ENCODE results near the gene AP1G2.
"Not testable (repeated sequence)": the region's sequence is repeated elsewhere in the genome, so short reads cannot be mapped to it uniquely, and the experiment has no call there.

The AP1G2 gene

DNA sequence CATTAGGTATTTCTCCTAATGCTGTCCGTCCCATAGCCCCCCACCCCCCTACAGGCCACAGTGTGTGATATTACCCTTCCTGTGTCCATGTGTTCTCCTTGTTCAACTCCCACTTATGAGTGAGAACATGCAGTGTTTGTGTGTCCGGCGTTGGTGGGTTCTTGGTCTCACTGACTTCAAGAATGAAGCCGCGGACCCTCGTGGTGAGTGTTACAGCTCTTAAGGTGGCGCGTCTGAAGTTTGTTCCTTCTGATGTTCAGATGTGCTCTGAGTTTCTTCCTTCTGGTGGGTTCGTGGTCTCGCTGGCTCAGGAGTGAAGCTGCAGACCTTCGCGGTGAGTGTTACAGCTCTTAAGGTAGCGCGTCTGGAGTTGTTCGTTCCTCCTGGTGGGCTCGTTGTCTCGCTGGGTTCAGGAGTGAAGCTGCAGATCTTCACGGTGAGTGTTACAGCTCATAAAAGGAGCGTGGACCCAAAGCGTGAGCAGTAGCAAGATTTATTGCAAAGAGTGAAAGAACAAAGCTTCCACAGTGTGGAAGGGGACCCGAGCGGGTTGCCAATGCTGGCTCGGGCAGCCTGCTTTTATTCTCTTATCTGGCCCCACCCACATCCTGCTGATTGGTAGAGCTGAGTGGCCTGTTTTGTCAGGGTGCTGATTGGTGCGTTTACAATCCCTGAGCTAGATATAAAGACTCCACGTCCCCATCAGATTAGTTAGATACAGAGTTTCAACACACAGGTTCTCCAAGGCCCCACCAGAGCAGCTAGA is 16.4 kb upstream of the AP1G2 start:
- H3K9me3 Mint-ChIP-seq, H3K27ac Mint-ChIP-seq, H3K36me3 Mint-ChIP-seq, DNase-seq, H3K4me3 Mint-ChIP-seq, CTCF ChIA-PET, H3K4me1 Mint-ChIP-seq: not testable (repeated sequence)
- H3K27me3 Mint-ChIP-seq, result peaks cover 54% of the 10 kb centered on the region

DNA sequence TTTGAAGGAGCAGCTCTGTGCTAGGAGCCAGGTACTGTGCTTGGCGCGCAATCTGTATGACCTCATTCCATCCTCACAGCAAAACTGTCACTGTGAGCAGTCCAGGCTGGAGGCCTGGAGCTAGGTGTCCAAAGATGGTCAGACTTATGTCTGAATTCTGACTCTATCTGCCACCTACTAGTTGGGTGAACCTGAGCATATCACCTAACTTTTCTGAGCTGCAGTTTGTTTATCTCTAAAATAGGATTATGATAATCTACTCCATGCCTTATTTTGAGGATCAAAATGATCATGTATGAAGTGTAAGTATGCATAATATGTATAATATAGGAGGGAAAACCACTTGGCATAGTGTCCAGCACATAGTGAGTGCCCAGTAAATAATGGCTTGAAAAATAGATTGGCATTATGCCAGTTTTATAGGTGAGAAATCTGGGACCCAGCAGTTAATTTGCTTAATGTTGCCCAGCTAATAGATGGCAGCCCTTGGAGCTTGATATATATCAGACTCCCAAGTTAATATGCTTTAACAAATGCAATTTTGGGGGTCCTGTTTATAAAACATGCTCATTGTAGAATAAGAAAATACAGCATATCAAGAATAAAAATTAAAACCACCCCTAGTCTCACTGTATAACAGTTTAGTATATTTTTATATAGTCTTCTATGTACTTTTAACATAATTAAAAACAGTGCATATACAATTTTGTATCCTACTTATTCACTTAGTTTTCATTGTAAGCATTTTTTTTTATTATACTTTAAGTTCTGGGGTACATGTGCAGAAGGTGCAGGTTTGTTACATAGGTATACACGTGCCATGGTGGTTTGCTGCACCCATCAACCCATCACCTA is 15.5 kb upstream of the AP1G2 start:
- Mint-ChIP-seq H3K27ac (no peak overlapping the region), H3K4me3 (no peak overlapping the region), H3K9me3 (no peaks in the 10 kb centered on the region), H3K27me3 (peaks cover 60% of the 10 kb centered on the region), H3K36me3 (no peaks in the 10 kb centered on the region), H3K4me1 (no peaks in the 10 kb centered on the region)
- DNase-seq, result no peak
- CTCF ChIA-PET, result interaction anchor here (0.6 kb wide), 1 partner anchor 74 kb away, joined by 3 read pairs; no protein-coding TSS in a partner anchor

DNA sequence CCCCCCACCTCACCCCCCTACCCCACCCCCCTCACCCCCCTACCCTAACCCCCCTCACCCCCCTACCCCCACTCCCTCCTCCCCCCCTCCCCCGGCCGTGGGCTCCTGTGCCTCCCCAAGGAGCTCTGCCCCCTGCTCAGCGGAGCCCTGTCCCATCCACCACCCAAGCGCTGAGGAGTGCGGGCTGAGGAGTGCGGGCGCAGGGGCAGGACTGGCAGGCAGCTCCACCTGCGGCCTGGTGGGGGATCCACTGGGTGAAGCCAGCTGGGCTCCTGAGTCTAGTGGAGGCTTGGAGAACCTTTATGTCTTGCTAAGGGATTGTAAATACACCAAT is 13.3 kb upstream of the AP1G2 start:
- no peak for DNase-seq
- no peak overlapping the region for H3K4me3 Mint-ChIP-seq
- no peaks in the 10 kb centered on the region for H3K36me3 Mint-ChIP-seq
- H3K9me3 Mint-ChIP-seq, result no peaks in the 10 kb centered on the region
- peaks cover 6% of the 10 kb centered on the region for H3K4me1 Mint-ChIP-seq
- H3K27me3 Mint-ChIP-seq, result peaks cover 75% of the 10 kb centered on the region
- CTCF ChIA-PET, result no interaction called here
- H3K27ac Mint-ChIP-seq, result no peak overlapping the region

DNA sequence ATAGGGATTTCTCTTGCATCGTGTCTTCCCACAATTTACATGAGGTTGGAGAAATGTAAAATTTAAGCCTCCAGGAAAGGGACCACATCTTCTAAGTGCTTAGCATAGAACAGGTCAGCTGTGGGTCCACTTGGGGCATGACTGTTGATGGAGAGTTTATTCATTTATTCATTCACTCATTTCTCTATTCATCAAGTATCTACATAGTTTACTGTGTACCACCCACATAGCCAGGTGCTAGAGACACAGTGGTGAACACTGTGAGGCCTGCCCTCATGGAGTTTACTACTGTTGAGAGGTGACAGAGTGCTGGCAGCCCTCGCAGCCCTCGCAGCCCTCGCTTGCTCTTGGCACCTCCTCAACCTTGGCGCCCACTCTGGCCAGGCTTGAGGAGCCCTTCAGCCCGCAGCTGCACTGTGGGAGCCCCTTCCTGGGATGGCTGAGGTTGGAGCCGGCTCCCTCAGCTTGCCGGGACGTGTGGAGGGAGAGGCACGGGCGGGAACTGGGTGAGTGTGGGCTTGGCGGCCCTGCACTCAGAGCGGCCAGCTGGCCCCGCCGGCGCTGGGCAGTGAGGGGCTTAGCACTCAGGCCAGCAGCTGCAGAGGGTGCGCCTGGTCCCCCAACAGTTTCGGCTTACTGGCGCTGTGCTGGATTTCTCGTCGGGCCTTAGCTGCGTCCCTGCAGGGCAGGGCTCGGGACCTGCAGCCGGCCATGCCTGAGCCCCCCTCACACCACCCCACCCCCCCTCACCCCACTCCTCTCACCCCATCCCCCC is 12.7 kb upstream of the AP1G2 start:
- peaks cover 7% of the 10 kb centered on the region for H3K4me1 Mint-ChIP-seq
- CTCF ChIA-PET, result no interaction called here
- no peaks in the 10 kb centered on the region for H3K9me3 Mint-ChIP-seq
- H3K27me3 Mint-ChIP-seq, result peaks cover 77% of the 10 kb centered on the region
- DNase-seq, result no peak
- no peak overlapping the region for H3K4me3 Mint-ChIP-seq
- no peak overlapping the region for H3K27ac Mint-ChIP-seq
- no peaks in the 10 kb centered on the region for H3K36me3 Mint-ChIP-seq

DNA sequence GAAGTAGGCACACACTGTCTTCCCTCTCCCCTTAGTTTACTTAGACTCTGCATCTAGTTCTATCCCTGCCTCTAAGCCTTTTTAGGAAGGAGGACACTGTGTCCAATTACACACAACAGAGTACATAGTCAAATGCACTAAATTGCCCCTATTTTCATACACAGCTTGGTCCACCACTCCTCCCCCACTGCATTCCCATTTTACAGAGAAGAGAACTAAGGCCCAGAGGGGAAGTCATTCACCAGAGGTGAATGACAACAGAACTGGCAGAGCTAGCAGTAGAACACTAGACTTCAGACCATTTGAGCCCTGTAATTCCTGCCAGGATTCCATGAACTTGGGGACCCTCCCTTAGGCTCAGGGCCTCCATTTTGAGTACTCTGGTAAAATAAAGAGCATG is 12.1 kb upstream of the AP1G2 start:
- no peaks in the 10 kb centered on the region for H3K36me3 Mint-ChIP-seq
- H3K4me1 Mint-ChIP-seq, result peaks cover 9% of the 10 kb centered on the region
- no peaks in the 10 kb centered on the region for H3K9me3 Mint-ChIP-seq
- H3K27me3 Mint-ChIP-seq, result peaks cover 83% of the 10 kb centered on the region
- CTCF ChIA-PET, result no interaction called here
- H3K27ac Mint-ChIP-seq, result no peak overlapping the region
- no peak for DNase-seq
- no peak overlapping the region for H3K4me3 Mint-ChIP-seq

DNA sequence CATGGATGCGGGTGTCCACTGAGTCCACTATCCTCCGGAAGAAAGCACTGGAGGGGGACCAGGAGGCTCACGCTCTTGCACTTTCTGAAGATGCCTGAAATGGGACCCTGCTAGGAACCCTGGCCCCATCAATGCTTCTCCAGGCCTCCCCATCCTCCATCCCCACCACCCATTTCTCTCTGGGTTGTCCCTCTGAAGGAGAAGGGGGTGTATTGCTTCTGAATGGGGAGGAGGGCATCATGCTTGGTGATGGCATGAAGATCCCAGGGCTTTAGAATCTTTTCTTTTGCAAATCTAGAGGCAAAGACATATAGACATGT is 11.7 kb upstream of the AP1G2 start:
- Mint-ChIP-seq H3K4me3 (no peak overlapping the region), H3K27ac (no peak overlapping the region), H3K9me3 (no peaks in the 10 kb centered on the region), H3K27me3 (peaks cover 86% of the 10 kb centered on the region), H3K36me3 (no peaks in the 10 kb centered on the region), H3K4me1 (peaks cover 9% of the 10 kb centered on the region)
- CTCF ChIA-PET, result no interaction called here
- no peak for DNase-seq

DNA sequence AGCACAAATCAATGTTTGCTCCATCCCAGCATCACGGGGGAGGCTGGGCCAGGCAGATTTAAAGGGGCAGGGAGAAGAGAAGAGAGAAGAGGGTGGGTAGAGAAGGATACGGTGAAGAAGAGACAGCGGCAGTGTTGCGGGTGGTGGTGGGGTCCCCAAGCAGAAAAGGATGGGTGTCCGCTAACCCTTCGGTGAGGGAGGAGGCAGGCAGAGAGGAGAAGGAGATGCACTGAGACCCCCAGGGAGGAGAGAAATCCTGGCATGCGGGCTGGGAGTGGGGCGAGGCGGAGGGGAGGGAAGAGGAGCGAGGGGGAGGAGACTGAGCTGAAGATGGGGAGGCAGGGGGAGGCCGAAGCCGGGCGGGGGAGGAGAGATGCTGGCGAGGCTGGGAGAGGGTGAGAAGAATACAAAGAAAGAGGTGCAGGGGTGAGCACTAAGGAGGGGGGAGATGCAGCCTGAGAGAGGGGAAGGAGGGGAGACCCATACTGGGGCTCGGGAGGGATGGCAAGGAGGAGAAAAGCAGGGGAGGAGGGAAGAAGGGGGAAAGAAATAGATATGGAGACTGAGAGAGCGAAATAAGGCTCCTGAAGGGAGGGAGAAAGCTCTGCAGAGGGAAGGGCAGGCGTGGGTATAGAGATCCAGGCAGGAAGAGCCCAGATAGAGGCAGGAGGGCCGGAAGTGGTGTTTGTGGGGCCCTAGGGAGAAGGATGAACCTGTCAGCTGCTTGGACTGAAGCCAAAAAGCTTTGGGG is 11.1 kb upstream of the AP1G2 start, which contains the start of gene JPH4:
Gene JPH4, minus strand, starts transcription at position 231 of the 751 bp plus-strand sequence. CDS start 1,337 bp downstream, outside the sequence.
- H3K27me3 Mint-ChIP-seq, result peaks cover 83% of the 10 kb centered on the region
- CTCF ChIA-PET, result no interaction called here
- no peak within 1 kb of the TSS for H3K27ac Mint-ChIP-seq
- H3K4me3 Mint-ChIP-seq, result no peak within 1 kb of the TSS
- peaks cover 9% of the 10 kb centered on the region for H3K4me1 Mint-ChIP-seq
- DNase-seq, result no peak
- H3K36me3 Mint-ChIP-seq, result no peaks in the 10 kb centered on the region
- no peaks in the 10 kb centered on the region for H3K9me3 Mint-ChIP-seq

DNA sequence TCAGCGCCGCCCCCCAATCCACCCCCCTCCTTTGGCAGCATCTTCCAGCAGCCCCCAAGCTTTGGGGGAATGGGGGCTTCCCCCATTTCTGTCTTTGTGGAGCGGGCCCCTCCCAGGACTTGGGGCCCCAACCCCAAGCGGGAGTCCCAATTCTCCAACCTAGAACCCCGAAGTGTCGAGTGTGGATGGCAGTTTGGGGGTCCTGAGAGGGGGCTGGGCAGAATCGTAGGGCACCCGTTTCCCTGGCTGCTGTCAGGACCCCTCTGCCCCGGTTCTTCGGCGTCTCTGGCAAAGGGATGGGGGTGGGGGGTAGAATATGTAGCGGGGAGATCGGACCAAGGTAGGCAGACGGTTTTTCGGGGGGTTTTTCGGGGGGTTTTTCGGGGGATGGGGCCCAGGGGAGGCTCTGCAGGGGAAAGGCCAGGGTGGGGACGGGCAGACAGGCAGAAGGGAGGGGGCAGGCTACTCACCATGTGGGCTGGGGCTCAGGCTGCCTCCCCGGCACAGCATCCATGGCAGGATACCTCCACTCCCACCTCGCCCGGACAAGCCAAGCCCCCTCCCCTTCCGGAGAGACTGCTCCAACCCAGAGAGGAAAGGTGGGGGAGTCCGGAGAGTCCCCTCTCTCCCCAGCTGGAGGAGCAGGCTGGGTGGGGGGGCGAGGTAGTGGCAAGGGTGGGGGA is 10.3 kb upstream of the AP1G2 start:
- Mint-ChIP-seq H3K27me3 (peaks cover 87% of the 10 kb centered on the region), H3K4me3 (no peak overlapping the region)

DNA sequence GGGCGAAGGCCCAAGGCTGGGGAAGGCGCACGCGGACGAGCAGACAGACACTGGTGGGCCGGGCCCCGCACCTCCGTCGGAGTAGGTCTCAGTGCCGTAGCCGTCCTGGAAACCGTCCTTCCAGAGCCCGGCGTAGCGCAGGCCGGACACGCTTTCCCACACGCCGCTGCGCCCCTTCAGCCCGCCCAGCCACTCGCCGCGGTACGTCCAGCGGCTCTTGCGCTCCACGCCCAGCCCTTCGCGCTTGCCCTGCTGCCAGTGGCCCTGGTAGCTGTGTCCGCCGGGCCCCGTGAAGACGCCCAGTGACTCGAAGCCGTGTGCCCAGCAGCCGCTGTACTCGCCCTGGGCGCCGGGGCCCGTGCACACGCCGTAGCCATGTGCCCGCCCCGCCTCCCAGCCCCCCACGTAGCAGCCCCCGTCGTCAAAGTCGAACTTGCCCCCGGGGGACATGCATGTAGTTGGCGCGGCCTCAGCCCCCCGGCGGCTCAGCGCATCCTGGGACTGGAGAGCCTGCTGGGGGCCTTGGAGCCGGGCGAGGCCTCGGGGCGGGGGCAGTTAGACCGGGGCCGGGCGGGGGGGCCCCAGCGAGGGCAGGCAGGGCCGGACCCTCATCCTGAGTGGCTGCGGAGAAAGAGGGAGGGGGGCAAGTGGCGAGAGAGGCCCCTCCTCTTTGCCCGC is 9.6 kb upstream of the AP1G2 start:
- no peak for DNase-seq
- Mint-ChIP-seq H3K9me3 (no peaks in the 10 kb centered on the region), H3K36me3 (no peaks in the 10 kb centered on the region), H3K4me1 (peaks cover 19% of the 10 kb centered on the region), H3K27me3 (peaks cover 87% of the 10 kb centered on the region), H3K4me3 (no peak overlapping the region), H3K27ac (no peak overlapping the region)
- CTCF ChIA-PET, result no interaction called here

More for the DNA sequence above, 10.3 kb upstream of the AP1G2 start:
- Mint-ChIP-seq H3K27ac (no peak overlapping the region), H3K36me3 (no peaks in the 10 kb centered on the region), H3K9me3 (no peaks in the 10 kb centered on the region), H3K4me1 (peaks cover 12% of the 10 kb centered on the region)
- CTCF ChIA-PET, result no interaction called here
- no peak for DNase-seq

DNA sequence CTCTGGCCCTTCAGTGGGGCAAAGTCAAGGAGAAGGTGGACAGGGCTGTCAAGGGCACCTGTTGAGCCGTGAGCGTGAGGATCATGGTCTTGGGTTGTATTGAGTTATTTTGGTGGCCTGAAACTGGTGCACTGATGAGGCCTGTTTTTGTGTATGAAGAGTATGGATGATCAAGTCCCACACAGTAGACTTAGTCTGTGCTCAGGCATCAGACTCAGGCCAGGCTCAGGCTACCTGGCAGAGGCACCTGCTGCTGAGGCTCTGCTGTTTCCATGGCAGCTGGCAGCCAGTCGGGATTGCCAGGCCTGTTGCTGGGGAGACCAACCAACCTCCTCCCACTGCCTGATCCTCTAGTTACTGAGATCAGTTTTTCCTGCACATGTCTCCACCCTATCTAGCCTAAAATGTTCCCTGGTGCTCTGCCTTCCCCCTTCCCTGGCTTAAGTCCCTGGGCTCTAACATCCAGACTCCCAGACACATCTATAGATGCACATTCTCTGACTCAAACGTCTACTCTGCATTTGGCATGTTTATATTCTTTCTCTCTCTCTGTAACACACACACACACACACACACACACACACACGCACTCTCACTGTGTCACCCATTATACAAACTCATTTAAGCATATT is 5.9 kb upstream of the AP1G2 start:
- CTCF ChIA-PET, result interaction anchor here (5.9 kb wide), 1 partner anchor 14 kb away, joined by 38 read pairs; no protein-coding TSS in a partner anchor
- H3K27ac Mint-ChIP-seq, result no peak overlapping the region
- no peak overlapping the region for H3K4me3 Mint-ChIP-seq
- no peak for DNase-seq
- no peaks in the 10 kb centered on the region for H3K9me3 Mint-ChIP-seq
- H3K36me3 Mint-ChIP-seq, result no peaks in the 10 kb centered on the region
- peaks cover 68% of the 10 kb centered on the region for H3K27me3 Mint-ChIP-seq
- peaks cover 35% of the 10 kb centered on the region for H3K4me1 Mint-ChIP-seq

DNA sequence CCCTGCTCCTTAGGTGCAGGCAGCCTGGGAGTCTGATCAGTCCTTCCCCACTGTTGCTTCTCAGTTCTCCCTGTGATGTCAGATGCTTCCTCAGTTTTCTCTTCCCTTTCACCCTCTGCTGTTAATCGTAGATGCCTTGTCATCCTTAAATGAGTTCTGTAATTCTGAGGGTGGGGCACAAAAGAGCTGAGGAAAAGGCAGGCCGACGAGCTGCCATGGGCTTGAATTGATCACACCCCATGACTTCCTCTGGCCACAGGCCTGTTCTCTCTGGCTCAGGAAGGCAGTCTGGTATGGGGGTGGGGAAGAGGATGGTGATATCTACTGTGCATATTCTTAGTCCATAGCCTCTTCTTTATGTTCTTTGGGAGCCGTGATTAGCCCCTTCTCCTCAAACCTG is 5.2 kb upstream of the AP1G2 start:
- no peak for DNase-seq
- Mint-ChIP-seq H3K27me3 (peaks cover 61% of the 10 kb centered on the region), H3K4me1 (peaks cover 41% of the 10 kb centered on the region), H3K9me3 (no peaks in the 10 kb centered on the region), H3K27ac (no peak overlapping the region), H3K4me3 (no peak overlapping the region), H3K36me3 (no peaks in the 10 kb centered on the region)
- CTCF ChIA-PET, result interaction anchor here (5.9 kb wide), 1 partner anchor 13 kb away, joined by 38 read pairs; no protein-coding TSS in a partner anchor

DNA sequence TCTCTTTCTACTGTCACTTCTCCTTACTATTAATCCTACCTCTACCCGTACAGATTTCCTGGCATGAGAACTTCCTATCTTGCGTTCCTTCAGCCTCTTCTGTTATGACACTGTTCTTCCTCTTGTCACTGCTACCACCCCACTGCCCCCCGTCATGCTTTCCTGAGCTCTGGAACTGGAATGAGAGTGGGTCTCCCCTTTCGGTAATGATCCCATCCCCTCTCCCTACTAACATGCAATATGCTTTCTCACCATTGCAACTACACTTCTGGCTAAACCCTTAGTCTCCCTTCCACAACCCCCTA is 4.9 kb upstream of the AP1G2 start:
- peaks cover 45% of the 10 kb centered on the region for H3K4me1 Mint-ChIP-seq
- H3K27me3 Mint-ChIP-seq, result peaks cover 60% of the 10 kb centered on the region
- no peaks in the 10 kb centered on the region for H3K9me3 Mint-ChIP-seq
- H3K27ac Mint-ChIP-seq, result no peak overlapping the region
- CTCF ChIA-PET, result interaction anchor here (1.4 to 5.9 kb wide), 2 partner anchors 9 to 13 kb away, joined by 3 to 38 read pairs; no protein-coding TSS in a partner anchor
- no peak for DNase-seq
- no peak overlapping the region for H3K4me3 Mint-ChIP-seq
- peaks cover 2% of the 10 kb centered on the region for H3K36me3 Mint-ChIP-seq
